Activated naive CD8-positive, alpha-beta T cell (primary cell): Measurements from ENCODE around the gene BRINP2.
"Not testable (repeated sequence)": the region's sequence is repeated elsewhere in the genome, so short reads cannot be mapped to it uniquely, and the experiment has no call there.

ENCODE experiments used
- H3K27ac Mint-ChIP-seq: one replicate; pipeline ENCODE4 v1.8.0; 2021; ENCODE audit warnings: mixed read lengths
- H3K27me3 Mint-ChIP-seq: one replicate; pipeline ENCODE4 v1.8.0; 2021; ENCODE audit warnings: mixed read lengths
- H3K36me3 Mint-ChIP-seq: one replicate; pipeline ENCODE4 v1.8.0; 2021; ENCODE audit warnings: mixed read lengths
- H3K4me1 Mint-ChIP-seq: one replicate; pipeline ENCODE4 v1.8.0; 2021; ENCODE audit warnings: low read depth, mixed read lengths
- H3K4me3 Mint-ChIP-seq: one replicate; pipeline ENCODE4 v1.8.0; 2021; ENCODE audit warnings: mild to moderate bottlenecking, mixed read lengths
- H3K9me3 Mint-ChIP-seq: one replicate; pipeline ENCODE4 v1.8.0; 2021; ENCODE audit warnings: low read depth, mixed read lengths

The BRINP2 gene

DNA sequence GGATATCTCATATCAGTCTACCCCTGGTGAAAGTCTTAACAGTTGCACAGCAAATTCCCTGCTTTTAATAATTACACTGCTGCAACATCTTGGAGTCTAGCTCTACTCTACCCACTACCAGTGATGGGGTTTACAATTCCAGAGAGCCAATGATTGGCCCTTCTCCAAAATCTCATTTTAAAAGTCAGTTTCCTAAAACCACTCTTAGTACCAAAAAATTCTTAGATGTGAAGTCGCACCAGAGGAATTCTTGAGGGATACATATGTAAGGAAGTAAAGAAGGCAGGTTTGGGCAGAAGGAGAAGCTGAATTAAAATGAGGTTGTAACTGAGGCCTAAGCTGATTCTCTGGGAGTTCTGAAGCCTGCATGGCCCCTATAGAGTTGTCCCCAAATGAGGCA lies 129.7 kb downstream of the BRINP2 start:
- peaks cover 10% of the 10 kb centered on the region for H3K9me3 Mint-ChIP-seq
- no peaks in the 10 kb centered on the region for H3K36me3 Mint-ChIP-seq
- H3K4me3 Mint-ChIP-seq, result no peak overlapping the region
- no peak overlapping the region for H3K27ac Mint-ChIP-seq
- peaks cover 1% of the 10 kb centered on the region for H3K27me3 Mint-ChIP-seq
- H3K4me1 Mint-ChIP-seq, result no peaks in the 10 kb centered on the region

GRCh38 chr1:177301425-177302124 lies 130.8 kb downstream of the BRINP2 start:
- Mint-ChIP-seq H3K9me3 (peaks cover 4% of the 10 kb centered on the region), H3K27me3 (peaks cover 3% of the 10 kb centered on the region), H3K27ac (no peak overlapping the region), H3K36me3 (no peaks in the 10 kb centered on the region), H3K4me1 (no peaks in the 10 kb centered on the region), H3K4me3 (no peak overlapping the region)

DNA sequence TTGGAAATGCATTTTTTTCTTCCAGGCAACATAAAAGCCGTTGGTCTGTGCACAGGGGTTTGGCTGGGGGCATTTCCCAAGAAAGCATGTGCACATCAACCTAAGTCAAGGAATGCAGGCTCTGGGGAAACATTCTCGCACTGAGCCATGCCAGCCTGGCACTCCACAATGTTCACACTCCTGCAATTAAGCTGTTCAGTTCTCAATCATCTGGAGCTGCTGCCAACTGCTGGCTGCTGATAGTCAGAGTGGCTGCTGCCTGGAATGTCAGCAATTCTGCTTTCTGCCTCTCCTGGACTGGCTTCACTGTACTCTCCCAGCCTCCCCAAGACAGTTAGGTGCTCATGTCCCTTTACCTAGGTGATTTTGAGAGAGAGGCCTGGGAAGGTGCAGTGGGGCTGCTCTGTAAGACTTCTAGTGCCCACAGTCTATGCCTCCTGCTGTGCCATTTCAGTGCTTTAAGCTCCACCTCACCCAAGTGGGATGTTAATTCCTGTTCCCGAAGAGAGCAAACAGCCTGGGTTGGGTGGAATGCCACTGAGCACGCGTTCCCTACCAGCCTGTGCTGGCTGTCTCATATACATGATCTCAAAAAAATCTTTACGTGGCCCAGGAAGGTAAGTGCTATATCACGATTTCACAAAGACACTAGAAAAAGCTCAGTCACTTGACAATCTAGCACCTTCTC lies 131.7 kb downstream of the BRINP2 start:
- Mint-ChIP-seq H3K4me3 (no peak overlapping the region), H3K36me3 (no peaks in the 10 kb centered on the region), H3K9me3 (no peaks in the 10 kb centered on the region), H3K4me1 (no peaks in the 10 kb centered on the region), H3K27me3 (peaks cover 3% of the 10 kb centered on the region), H3K27ac (no peak overlapping the region)

DNA sequence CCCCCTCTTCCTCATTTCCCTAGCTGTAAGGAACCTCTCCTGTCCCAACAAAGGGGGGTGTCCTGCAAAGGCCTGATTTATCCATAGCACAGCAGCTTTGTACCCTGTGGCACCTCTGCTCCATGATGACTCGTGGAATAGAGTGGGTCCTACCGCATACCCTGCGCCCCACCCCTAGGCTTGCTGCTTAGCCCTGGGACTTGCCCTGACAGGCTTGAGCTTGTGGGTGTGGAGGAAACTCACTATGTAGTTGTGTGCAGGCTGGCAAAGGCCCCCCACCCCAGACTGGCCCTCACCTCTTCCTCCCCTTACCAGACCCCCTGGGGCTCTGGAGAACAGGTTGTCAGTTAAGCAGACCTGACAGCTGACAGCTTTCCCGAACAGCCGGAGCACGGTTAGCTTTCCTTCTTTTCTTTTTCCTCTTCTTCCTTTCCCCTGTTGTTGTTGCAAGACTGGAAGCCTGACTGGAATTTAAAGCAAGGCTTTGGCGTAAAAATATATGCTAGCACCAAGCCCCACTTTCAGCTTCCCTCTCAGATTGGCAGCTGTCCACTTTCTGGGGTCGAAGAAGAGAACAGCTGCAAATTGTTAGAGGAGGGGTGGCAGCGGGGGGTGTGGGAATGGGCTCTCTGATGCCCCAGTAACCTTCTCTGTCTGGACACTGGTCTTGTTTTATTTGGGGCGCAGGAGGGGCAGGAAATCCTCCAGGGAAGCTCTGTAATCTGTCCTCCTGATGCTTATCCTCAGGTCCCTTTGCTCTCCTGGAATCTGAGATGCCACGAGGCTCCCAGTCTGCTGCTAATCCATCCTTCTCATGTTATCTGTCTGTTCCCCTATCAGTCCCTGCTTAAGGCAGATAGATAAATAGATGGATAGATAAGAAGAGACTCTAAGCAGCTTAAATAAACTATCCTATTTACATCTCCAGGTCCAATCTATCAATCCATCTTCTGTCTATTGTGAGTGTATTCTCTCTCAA lies 134.6 kb downstream of the BRINP2 start:
- Mint-ChIP-seq H3K27me3 (peaks cover 3% of the 10 kb centered on the region), H3K27ac (no peak overlapping the region), H3K9me3 (no peaks in the 10 kb centered on the region), H3K4me1 (no peaks in the 10 kb centered on the region), H3K4me3 (no peak overlapping the region), H3K36me3 (no peaks in the 10 kb centered on the region)

DNA sequence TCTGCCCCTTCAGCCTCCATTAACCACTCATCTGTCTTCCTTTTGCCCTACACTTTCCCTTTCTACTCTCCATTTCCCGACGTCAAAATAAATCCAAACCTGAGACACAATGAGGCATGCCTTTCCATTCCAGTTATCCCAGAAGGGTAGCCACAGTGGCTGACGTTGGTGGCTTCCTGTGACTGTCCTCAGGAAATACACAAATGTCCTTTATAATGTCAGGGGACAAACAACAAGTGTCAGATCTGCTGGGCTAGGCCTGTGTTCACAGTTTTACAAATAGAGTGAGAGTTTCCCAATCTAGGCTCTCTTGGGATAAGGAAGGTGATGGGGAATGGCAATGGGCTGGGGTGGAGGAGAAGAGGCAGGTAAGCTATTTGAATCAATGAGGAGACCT lies 135.3 kb downstream of the BRINP2 start:
- no peak overlapping the region for H3K4me3 Mint-ChIP-seq
- H3K9me3 Mint-ChIP-seq, result no peaks in the 10 kb centered on the region
- no peak overlapping the region for H3K27ac Mint-ChIP-seq
- H3K27me3 Mint-ChIP-seq, result peaks cover 3% of the 10 kb centered on the region
- H3K4me1 Mint-ChIP-seq, result no peaks in the 10 kb centered on the region
- H3K36me3 Mint-ChIP-seq, result no peaks in the 10 kb centered on the region

GRCh38 chr1:177306981-177307380 lies 136.2 kb downstream of the BRINP2 start:
- no peak overlapping the region for H3K27ac Mint-ChIP-seq
- H3K27me3 Mint-ChIP-seq, result peaks cover 3% of the 10 kb centered on the region
- H3K4me3 Mint-ChIP-seq, result no peak overlapping the region
- no peaks in the 10 kb centered on the region for H3K4me1 Mint-ChIP-seq
- H3K9me3 Mint-ChIP-seq, result no peaks in the 10 kb centered on the region
- no peaks in the 10 kb centered on the region for H3K36me3 Mint-ChIP-seq

- H3K4me3 Mint-ChIP-seq, result no peak overlapping the region
- H3K36me3 Mint-ChIP-seq, result no peaks in the 10 kb centered on the region
- peaks cover 3% of the 10 kb centered on the region for H3K27me3 Mint-ChIP-seq
- H3K27ac Mint-ChIP-seq, result no peak overlapping the region
- H3K4me1 Mint-ChIP-seq, result no peaks in the 10 kb centered on the region
- no peaks in the 10 kb centered on the region for H3K9me3 Mint-ChIP-seq
These were observed 137.0 kb downstream of the BRINP2 start for GRCh38 chr1:177307771-177308170.

DNA sequence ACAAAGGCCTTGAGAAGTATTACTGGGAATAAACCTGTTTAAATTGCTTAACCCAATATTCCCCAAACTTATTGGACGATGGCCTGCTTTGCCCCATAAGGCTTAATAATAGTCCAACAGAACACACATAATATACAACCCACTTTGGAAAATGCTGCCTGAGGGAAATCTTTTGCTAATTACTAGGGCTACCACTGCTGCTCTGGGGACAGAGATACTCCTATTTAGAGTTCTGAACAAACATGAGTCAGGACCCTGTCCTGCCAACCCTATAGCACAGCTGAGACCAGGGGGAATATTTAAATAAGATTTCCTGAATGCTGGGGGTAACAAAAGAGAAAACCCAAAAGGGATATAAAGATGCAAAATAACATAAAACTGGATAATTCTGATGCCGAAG lies 139.1 kb downstream of the BRINP2 start:
- Mint-ChIP-seq H3K27ac (no peak overlapping the region), H3K9me3 (no peaks in the 10 kb centered on the region), H3K4me1 (no peaks in the 10 kb centered on the region), H3K36me3 (no peaks in the 10 kb centered on the region), H3K27me3 (peaks cover 2% of the 10 kb centered on the region), H3K4me3 (no peak overlapping the region)

GRCh38 chr1:177310326-177310725 lies 139.6 kb downstream of the BRINP2 start:
- no peaks in the 10 kb centered on the region for H3K4me1 Mint-ChIP-seq
- H3K27ac Mint-ChIP-seq, result no peak overlapping the region

DNA sequence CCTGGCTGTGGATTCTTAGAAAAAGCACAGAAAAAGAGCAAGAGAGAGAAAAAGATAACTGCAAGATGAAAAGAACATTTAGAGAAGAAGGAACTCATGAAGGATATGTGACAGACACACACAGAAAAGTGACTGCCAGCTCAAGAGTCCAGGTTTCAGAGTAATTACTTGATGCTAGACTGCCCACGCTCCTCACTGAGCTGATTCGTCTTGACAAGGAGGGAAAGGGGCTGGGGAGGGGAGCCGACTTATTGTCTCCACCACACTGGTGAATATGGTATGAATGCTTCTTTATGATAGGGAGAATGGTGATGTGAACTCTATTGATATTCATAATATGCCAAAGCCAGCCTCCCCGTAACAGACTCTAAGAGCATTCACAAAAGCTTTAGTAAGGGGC lies 140.4 kb downstream of the BRINP2 start:
- H3K9me3 Mint-ChIP-seq, result no peaks in the 10 kb centered on the region
- no peaks in the 10 kb centered on the region for H3K27me3 Mint-ChIP-seq
- no peak overlapping the region for H3K4me3 Mint-ChIP-seq
- no peak overlapping the region for H3K27ac Mint-ChIP-seq
- H3K4me1 Mint-ChIP-seq, result no peaks in the 10 kb centered on the region
- H3K36me3 Mint-ChIP-seq, result no peaks in the 10 kb centered on the region

More at GRCh38 chr1:177310326-177310725, 139.6 kb downstream of the BRINP2 start:
- no peak overlapping the region for H3K4me3 Mint-ChIP-seq
- H3K9me3 Mint-ChIP-seq, result no peaks in the 10 kb centered on the region
- no peaks in the 10 kb centered on the region for H3K36me3 Mint-ChIP-seq
- H3K27me3 Mint-ChIP-seq, result peaks cover 2% of the 10 kb centered on the region

DNA sequence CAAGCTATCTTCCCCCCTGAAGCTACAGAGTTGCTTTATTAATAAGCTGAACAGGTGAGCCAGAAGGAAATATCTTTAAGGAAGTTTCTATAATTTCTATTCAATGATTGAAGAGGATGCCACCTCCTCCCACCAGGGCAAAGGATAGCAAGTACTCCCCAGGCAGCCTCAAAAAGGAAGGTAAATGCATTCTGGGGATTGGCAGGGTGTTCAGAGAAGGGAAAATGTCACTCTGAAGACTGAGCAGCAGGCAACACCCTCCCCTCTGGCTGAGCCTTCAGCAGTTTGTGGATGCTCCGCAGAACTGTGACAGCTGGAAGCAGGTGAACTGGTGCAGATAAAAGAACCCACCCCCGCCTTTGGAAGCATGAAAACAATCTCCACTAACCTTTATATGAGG lies 140.8 kb downstream of the BRINP2 start:
- no peaks in the 10 kb centered on the region for H3K9me3 Mint-ChIP-seq
- no peak overlapping the region for H3K4me3 Mint-ChIP-seq
- no peaks in the 10 kb centered on the region for H3K36me3 Mint-ChIP-seq
- H3K4me1 Mint-ChIP-seq, result no peaks in the 10 kb centered on the region
- H3K27me3 Mint-ChIP-seq, result no peaks in the 10 kb centered on the region
- H3K27ac Mint-ChIP-seq, result no peak overlapping the region

GRCh38 chr1:177315261-177315660 lies 144.5 kb downstream of the BRINP2 start:
- H3K27me3 Mint-ChIP-seq, result no peaks in the 10 kb centered on the region
- H3K27ac Mint-ChIP-seq, result no peak overlapping the region
- no peak overlapping the region for H3K4me3 Mint-ChIP-seq
- H3K36me3 Mint-ChIP-seq, result no peaks in the 10 kb centered on the region
- no peaks in the 10 kb centered on the region for H3K9me3 Mint-ChIP-seq
- H3K4me1 Mint-ChIP-seq, result no peaks in the 10 kb centered on the region

GRCh38 chr1:177315761-177316160 lies 145.0 kb downstream of the BRINP2 start:
- Mint-ChIP-seq H3K4me3 (no peak overlapping the region), H3K4me1 (no peaks in the 10 kb centered on the region), H3K36me3 (no peaks in the 10 kb centered on the region), H3K27me3 (peaks cover under 1% of the 10 kb centered on the region), H3K9me3 (no peaks in the 10 kb centered on the region), H3K27ac (no peak overlapping the region)

DNA sequence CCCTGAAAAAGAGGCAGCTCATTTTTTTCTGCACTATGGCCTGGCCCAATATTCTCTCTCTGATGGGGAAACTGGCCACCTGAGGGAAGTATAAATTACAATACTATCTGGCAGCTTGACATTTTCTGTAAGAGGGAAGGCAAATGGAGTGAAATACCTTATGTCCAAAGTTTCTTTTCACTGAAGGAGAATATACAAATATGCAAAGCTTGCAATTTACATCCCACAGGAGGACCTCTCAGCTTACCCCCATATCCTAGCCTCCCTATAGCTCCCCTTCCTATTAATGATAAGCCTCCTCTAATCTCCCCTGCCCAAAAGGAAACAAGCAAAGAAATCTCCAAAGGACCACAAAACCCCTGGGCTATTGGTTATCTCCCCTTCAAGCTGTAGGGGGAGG lies 150.7 kb downstream of the BRINP2 start:
- not testable (repeated sequence) for H3K36me3 Mint-ChIP-seq, H3K4me3 Mint-ChIP-seq, H3K27ac Mint-ChIP-seq, H3K9me3 Mint-ChIP-seq, H3K27me3 Mint-ChIP-seq, H3K4me1 Mint-ChIP-seq

DNA sequence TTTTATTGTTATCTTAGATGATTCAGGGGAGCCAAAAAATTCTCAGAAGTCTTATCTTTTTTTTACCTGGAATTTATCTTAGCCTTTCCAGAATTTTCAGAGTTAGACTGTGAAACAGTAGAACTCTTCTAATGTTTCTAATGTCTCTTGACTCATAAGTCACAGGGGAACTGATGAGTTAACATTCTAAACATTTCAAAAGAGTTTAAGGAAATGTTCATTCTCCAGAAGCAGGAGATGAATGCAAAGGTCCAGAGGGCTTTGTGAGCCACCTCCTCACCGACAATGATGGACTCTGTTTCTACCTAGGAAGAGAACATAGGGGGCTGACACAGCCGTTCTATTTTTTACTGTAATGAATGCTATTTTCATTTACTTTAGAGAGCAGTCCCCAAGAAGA lies 157.5 kb downstream of the BRINP2 start:
- no peaks in the 10 kb centered on the region for H3K9me3 Mint-ChIP-seq
- no peaks in the 10 kb centered on the region for H3K4me1 Mint-ChIP-seq
- no peak overlapping the region for H3K27ac Mint-ChIP-seq
- H3K36me3 Mint-ChIP-seq, result no peaks in the 10 kb centered on the region
- no peaks in the 10 kb centered on the region for H3K27me3 Mint-ChIP-seq
- H3K4me3 Mint-ChIP-seq, result no peak overlapping the region
